Glutamatergic neuron (in vitro differentiated cells): Measurements from ENCODE around the gene RMI1. TPM values are rescaled to one million over a fixed set of nuclear protein-coding genes. Genes with fewer than 3 reads are reported as not detected.

Experiments used
- DNase-seq: peaks from one replicate; pipeline ENCODE4 v3.0.0; 2022
- H3K27ac Mint-ChIP-seq: one replicate; pipeline ENCODE4 v1.8.0; 2020; ENCODE audit warnings: mild to moderate bottlenecking, mixed read lengths, inconsistent platforms; ENCODE audit not compliant: unreplicated experiment
- H3K27me3 Mint-ChIP-seq: one replicate; pipeline ENCODE4 v1.8.0; 2020; ENCODE audit warnings: mild to moderate bottlenecking, moderate library complexity, mixed read lengths, inconsistent platforms; ENCODE audit not compliant: unreplicated experiment
- H3K36me3 Mint-ChIP-seq: one replicate; pipeline ENCODE4 v1.8.0; 2020; ENCODE audit warnings: mild to moderate bottlenecking, mixed read lengths, inconsistent platforms; ENCODE audit not compliant: unreplicated experiment
- H3K4me1 Mint-ChIP-seq: one replicate; pipeline ENCODE4 v1.8.0; 2020; ENCODE audit warnings: mild to moderate bottlenecking, low read depth, mixed read lengths, inconsistent platforms; ENCODE audit not compliant: unreplicated experiment
- H3K4me3 Mint-ChIP-seq: one replicate; pipeline ENCODE4 v1.8.0; 2020; ENCODE audit warnings: mild to moderate bottlenecking, mixed read lengths, inconsistent platforms; ENCODE audit not compliant: unreplicated experiment
- H3K9me3 Mint-ChIP-seq: one replicate; pipeline ENCODE4 v1.8.0; 2020; ENCODE audit warnings: mild to moderate bottlenecking, moderate library complexity, mixed read lengths, inconsistent platforms; ENCODE audit not compliant: unreplicated experiment
- CTCF ChIP-seq: fragments of 200-600 bp; sonication (generic); IDR thresholded peaks from one replicate; pipeline ENCODE4 v1.5.0; 2021; ENCODE audit not compliant: partially characterized antibody, unreplicated experiment
- total RNA-seq: library from RNA; stranded (reverse); fragmentation: NEBNext Ultra II Directional; extraction: Animal tissue kit (Norgen Biotek cat#: 25700); gene quantifications from one replicate; pipeline ENCODE4 v1.2.1, GENCODE V29; 2021; ENCODE audit not compliant: unreplicated experiment

The RMI1 gene
- total RNA-seq, 1 donor from 2014 or later = 24.2 TPM

GRCh38 chr9:83975300-83975699 lies 5.3 kb upstream of the RMI1 start:
- DNase-seq = no peak
- TF ChIP-seq CTCF = no peak
- Mint-ChIP-seq H3K36me3 (no peaks in the 10 kb centered on the region), H3K4me3 (peak overlapping the region; percentile 64), H3K9me3 (peaks cover 9% of the 10 kb centered on the region), H3K27ac (no peak overlapping the region), H3K4me1 (peaks cover 36% of the 10 kb centered on the region), H3K27me3 (peaks cover 10% of the 10 kb centered on the region)

GRCh38 chr9:83976372-83976771 lies 4.2 kb upstream of the RMI1 start:
- DNase-seq = no peak
- Mint-ChIP-seq H3K4me1 (peaks cover 34% of the 10 kb centered on the region), H3K36me3 (no peaks in the 10 kb centered on the region), H3K4me3 (peak overlapping the region; percentile 99), H3K27me3 (peaks cover 14% of the 10 kb centered on the region), H3K27ac (peak overlapping the region; percentile 57), H3K9me3 (peaks cover 16% of the 10 kb centered on the region)
- TF ChIP-seq CTCF = no peak

GRCh38 chr9:83977196-83977595 lies 3.4 kb upstream of the RMI1 start:
- H3K9me3 Mint-ChIP-seq = peaks cover 16% of the 10 kb centered on the region
- H3K4me3 Mint-ChIP-seq = peak overlapping the region; percentile 99
- H3K4me1 Mint-ChIP-seq = peaks cover 31% of the 10 kb centered on the region
- no peak for TF ChIP-seq CTCF
- DNase-seq = no peak
- H3K27ac Mint-ChIP-seq = no peak overlapping the region
- no peaks in the 10 kb centered on the region for H3K36me3 Mint-ChIP-seq
- H3K27me3 Mint-ChIP-seq = peaks cover 16% of the 10 kb centered on the region

DNA sequence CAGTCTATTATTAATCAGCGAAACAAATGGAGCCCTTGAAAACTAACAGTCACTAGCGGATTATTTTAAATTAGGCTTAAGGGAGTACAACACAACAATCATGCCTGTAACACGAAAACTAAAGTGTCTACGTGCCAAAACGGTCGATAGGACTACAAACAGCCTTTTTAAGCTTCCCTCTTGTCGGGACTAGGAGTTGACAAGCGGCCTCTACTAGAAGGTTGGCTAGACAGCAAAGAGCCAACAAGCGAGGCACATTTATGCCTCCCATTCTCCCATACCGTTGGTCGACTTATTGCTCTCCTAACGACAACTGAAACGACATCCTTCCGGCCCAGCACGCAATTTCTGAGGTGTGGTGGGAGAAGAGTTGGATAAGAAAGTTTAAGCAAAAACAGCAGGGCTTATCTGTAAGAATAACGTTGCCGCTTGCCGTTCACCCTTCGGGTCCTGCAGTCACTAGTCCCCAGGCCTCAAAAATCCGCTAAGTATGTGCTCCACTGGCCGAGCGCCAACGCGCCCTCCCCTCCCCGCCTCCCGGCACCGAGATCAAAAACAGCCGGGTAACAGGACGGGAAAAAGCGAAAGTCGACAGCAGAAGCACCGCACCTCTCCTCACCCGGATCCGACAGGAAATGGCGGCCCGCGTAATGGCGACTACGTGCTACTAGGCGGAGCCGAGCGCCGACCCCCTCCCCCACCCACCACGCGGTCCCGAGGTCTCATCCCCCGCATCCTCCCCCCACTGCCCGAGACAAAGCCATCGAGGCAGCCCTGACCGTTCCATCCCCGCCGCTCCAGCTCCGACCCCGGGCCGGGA lies 1.4 kb upstream of the RMI1 start:
- Mint-ChIP-seq H3K36me3 (no peaks in the 10 kb centered on the region), H3K27ac (peak overlapping the region; percentile 100), H3K27me3 (peaks cover 16% of the 10 kb centered on the region), H3K4me3 (peak overlapping the region; percentile 99), H3K4me1 (peaks cover 40% of the 10 kb centered on the region), H3K9me3 (peaks cover 16% of the 10 kb centered on the region)
- TF ChIP-seq CTCF = no peak
- peak; percentile 89 for DNase-seq

DNA sequence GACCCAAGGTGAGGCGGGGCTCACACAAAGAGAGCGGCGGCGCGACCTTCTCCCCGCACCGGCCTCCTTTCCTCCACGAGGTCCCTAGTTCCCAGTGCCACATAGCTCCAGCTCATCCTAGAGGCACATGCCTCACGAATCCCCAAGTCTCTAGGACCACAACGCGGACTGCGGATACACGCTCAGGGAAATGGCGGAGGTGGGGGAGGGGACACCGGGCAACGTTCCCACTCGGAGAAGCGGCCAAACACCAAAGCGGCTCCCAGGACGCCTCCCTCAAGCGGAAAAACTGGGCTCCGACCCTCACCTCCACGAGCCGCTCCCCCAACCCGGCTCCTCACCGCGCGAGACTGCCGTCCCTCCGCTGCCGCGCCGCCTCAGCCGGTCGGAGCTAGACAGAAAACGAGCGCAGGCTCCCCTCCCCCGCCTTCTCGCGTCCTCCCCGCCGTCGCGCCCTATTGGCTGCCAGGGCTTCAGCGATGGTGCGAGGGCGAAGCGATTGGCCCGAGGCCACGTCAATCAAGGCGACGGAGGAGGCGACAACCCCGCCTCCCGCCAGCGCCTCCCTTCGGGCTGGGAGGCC lies 702 bp upstream of the RMI1 start, which contains the start of gene HNRNPK:
TSS of gene HNRNPK (minus strand) at position 404 of the 583 bp plus-strand sequence. CDS start 1,963 bp downstream, outside the sequence.
- no peaks in the 10 kb centered on the region for H3K36me3 Mint-ChIP-seq
- H3K9me3 Mint-ChIP-seq = peaks cover 16% of the 10 kb centered on the region
- peak within 1 kb of the TSS; percentile 99 for H3K4me3 Mint-ChIP-seq
- peaks cover 16% of the 10 kb centered on the region for H3K27me3 Mint-ChIP-seq
- peak within 1 kb of the TSS; percentile 100 for H3K27ac Mint-ChIP-seq
- TF ChIP-seq CTCF = no peak
- H3K4me1 Mint-ChIP-seq = peaks cover 34% of the 10 kb centered on the region
- peak; percentile 100 for DNase-seq
